GM10847 (cell line): ENCODE data around the gene BCLAF3.

Experiments used
- POLR2A ChIP-seq: IDR thresholded peaks from 2 replicates; pipeline ENCODE4 v1.6.1; 2011; ENCODE audit not compliant: insufficient read length; ENCODE audit errors: extremely low read depth

The BCLAF3 gene

DNA sequence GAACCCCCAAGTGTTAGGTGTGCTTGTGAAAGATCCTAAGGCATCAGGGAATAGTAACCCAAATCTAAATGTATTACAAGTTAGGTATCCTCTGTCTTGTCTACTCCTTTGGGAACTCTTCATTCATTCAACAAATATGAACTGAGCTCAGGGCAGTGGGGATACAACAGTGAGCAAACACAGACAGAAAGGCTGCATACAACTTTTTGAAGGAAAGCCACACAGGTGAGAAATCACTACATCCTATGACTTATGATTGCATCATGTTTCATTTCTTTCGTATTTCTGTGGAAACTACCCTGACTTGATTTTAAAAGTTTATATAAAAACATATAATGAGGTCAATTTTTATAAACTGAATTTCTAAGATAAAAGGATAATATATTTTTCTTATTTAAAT is 43.2 kb downstream of the BCLAF3 start:
- no peak for TF ChIP-seq POLR2A
